ENCODE results near the gene TMEM175. TPM values are rescaled to one million over a fixed set of nuclear protein-coding genes. Genes with fewer than 3 reads are reported as not detected.

Gene TMEM175
- total RNA-seq: 16.0 and 20.5 TPM in 2 replicates

- H3K27me3 ChIP-seq (ENCODE audit: control insufficient read depth, insufficient read depth, low read length): no peaks in the 10 kb centered on the region
- peak within 1 kb of the TSS; percentile 98 for H3K4me3 ChIP-seq (ENCODE audit: low read depth, low read length)
- DNase-seq (ENCODE audit: low read depth): peak; percentile 75
- no peaks in the 10 kb centered on the region for H3K36me3 ChIP-seq (ENCODE audit: control insufficient read depth, insufficient read depth, low read length)
- TF ChIP-seq CTCF (IDR thresholded peaks at IDR 0.05; ENCODE audit: insufficient read depth, low read length, poor library complexity, severe bottlenecking): no peak
Observed at GRCh38 chr4:931960-932712, at the start of gene TMEM175, which contains the start of gene GAK. Gene TMEM175 (plus strand): TSS chr4:932460. CDS start chr4:947740, 15,280 bp downstream. Gene GAK (minus strand): TSS chr4:932316. CDS start chr4:932187, 129 bp downstream.

GRCh38 chr4:882646-883045 lies 49.6 kb upstream of the TMEM175 start:
- H3K36me3 ChIP-seq (ENCODE audit: control insufficient read depth, insufficient read depth, low read length): peaks cover 4% of the 10 kb centered on the region
- DNase-seq (ENCODE audit: low read depth): no peak
- H3K4me3 ChIP-seq (ENCODE audit: low read depth, low read length): no peak overlapping the region
- no peak for TF ChIP-seq CTCF (IDR thresholded peaks at IDR 0.05; ENCODE audit: insufficient read depth, low read length, poor library complexity, severe bottlenecking)
- H3K27me3 ChIP-seq (ENCODE audit: control insufficient read depth, insufficient read depth, low read length): no peaks in the 10 kb centered on the region

- no peak for DNase-seq (ENCODE audit: low read depth)
- Histone ChIP-seq H3K27me3 (ENCODE audit: control insufficient read depth, insufficient read depth, low read length) (no peaks in the 10 kb centered on the region), H3K4me3 (ENCODE audit: low read depth, low read length) (no peak overlapping the region), H3K36me3 (ENCODE audit: control insufficient read depth, insufficient read depth, low read length) (peaks cover 4% of the 10 kb centered on the region)
- no peak for TF ChIP-seq CTCF (IDR thresholded peaks at IDR 0.05; ENCODE audit: insufficient read depth, low read length, poor library complexity, severe bottlenecking)
Observed at GRCh38 chr4:883377-884095, 48.7 kb upstream of the TMEM175 start.

GRCh38 chr4:884259-884658 lies 48.0 kb upstream of the TMEM175 start:
- no peak overlapping the region for H3K4me3 ChIP-seq (ENCODE audit: low read depth, low read length)
- no peak for TF ChIP-seq CTCF (IDR thresholded peaks at IDR 0.05; ENCODE audit: insufficient read depth, low read length, poor library complexity, severe bottlenecking)
- peaks cover 3% of the 10 kb centered on the region for H3K36me3 ChIP-seq (ENCODE audit: control insufficient read depth, insufficient read depth, low read length)
- DNase-seq (ENCODE audit: low read depth): no peak
- H3K27me3 ChIP-seq (ENCODE audit: control insufficient read depth, insufficient read depth, low read length): no peaks in the 10 kb centered on the region

GRCh38 chr4:884896-885295 lies 47.4 kb upstream of the TMEM175 start:
- Histone ChIP-seq H3K27me3 (ENCODE audit: control insufficient read depth, insufficient read depth, low read length) (no peaks in the 10 kb centered on the region), H3K36me3 (ENCODE audit: control insufficient read depth, insufficient read depth, low read length) (peaks cover 3% of the 10 kb centered on the region)
- no peak for TF ChIP-seq CTCF (IDR thresholded peaks at IDR 0.05; ENCODE audit: insufficient read depth, low read length, poor library complexity, severe bottlenecking)

More at GRCh38 chr4:884896-885295, 47.4 kb upstream of the TMEM175 start:
- no peak for DNase-seq (ENCODE audit: low read depth)
- no peak overlapping the region for H3K4me3 ChIP-seq (ENCODE audit: low read depth, low read length)

All from kidney epithelial cell (primary cell).